Measurements from ENCODE around the gene SNX13.

SNX13 gene, protein sequence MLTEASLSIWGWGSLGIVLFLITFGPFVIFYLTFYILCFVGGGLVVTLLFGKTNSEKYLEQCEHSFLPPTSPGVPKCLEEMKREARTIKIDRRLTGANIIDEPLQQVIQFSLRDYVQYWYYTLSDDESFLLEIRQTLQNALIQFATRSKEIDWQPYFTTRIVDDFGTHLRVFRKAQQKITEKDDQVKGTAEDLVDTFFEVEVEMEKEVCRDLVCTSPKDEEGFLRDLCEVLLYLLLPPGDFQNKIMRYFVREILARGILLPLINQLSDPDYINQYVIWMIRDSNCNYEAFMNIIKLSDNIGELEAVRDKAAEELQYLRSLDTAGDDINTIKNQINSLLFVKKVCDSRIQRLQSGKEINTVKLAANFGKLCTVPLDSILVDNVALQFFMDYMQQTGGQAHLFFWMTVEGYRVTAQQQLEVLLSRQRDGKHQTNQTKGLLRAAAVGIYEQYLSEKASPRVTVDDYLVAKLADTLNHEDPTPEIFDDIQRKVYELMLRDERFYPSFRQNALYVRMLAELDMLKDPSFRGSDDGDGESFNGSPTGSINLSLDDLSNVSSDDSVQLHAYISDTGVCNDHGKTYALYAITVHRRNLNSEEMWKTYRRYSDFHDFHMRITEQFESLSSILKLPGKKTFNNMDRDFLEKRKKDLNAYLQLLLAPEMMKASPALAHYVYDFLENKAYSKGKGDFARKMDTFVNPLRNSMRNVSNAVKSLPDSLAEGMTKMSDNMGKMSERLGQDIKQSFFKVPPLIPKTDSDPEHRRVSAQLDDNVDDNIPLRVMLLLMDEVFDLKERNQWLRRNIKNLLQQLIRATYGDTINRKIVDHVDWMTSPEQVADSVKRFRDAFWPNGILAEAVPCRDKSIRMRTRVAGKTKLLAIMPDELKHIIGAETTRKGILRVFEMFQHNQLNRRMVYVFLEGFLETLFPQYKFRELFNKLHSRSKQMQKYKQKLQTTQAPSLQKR

DNA sequence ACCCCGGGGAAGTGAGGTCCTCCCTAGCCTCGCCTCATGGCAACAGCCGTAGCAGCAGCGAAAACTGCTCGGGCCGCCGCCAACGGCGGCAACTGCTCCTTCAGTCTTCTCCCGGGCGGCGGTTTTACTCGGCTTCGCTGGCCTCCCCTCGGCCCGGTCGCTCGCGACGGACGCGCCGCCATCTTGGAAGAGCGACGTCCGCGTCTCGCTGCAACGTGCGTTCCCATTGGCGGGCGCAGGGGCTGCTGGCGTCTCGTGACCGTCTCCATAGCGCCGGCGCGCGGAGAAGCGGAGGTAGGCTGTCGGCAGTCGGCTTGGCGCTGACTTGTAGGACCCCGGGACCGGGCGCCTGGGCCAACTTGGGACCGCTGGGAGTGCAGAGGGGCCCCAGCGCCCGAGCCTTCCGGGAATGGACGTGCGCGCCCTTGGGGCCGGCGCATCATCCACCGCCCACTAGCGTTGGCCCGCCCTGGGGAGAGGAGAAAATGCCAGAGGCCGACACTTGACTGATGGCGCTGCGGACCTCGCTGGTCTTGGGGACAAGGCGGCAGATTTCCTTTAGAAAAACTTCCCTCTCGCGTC, at the start of gene SNX13:
SNX13 (minus strand) TSS at position 193 of the 582 bp plus-strand sequence. CDS start 199 bp downstream, outside the sequence.
- peak; percentile 47 for DNase-seq

DNA sequence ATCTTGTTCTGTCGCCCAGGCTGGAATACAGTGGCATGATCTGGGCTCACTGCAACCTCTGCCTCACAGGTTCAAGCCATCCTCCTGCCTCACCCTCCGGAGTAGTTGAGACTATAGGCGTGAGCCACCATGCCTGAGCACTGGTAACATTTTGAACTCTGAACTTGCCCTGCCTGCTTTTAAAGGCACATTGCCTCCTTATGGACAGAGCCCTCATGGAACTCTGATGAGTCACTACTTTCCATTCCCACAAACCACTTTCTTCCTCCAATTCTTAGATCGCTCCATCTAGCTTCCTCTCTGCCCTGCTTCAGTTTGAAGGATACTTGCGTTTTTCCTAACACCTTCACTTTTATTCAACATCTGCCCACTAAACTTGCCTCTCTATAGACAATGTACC, 49.3 kb upstream of the SNX13 start:
- DNase-seq: no peak

- DNase-seq: no peak
Measured at GRCh38 chr7:17988858-17989257, 48.6 kb upstream of the SNX13 start.

DNA sequence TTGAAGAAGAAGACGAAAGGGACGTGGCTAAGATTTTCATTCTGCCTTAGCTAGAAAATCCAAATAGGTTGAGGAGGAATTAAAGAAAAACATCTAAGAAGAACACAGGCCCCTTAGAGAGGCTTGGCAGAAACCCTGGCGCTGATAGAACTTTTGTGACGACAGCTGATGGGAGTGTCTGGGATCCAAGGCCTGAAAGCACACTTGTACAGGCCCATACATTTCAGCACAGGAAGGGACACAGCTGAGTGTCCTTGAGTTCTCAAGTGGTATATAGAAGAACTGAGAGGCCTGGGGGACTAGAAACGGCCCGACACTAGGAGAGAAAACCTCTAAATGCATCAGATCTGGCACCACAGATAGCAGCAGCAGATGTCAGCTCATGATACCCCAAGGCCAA, 47.8 kb upstream of the SNX13 start:
- DNase-seq: no peak

GRCh38 chr7:17986851-17987250, 46.6 kb upstream of the SNX13 start:
- no peak for DNase-seq

DNA sequence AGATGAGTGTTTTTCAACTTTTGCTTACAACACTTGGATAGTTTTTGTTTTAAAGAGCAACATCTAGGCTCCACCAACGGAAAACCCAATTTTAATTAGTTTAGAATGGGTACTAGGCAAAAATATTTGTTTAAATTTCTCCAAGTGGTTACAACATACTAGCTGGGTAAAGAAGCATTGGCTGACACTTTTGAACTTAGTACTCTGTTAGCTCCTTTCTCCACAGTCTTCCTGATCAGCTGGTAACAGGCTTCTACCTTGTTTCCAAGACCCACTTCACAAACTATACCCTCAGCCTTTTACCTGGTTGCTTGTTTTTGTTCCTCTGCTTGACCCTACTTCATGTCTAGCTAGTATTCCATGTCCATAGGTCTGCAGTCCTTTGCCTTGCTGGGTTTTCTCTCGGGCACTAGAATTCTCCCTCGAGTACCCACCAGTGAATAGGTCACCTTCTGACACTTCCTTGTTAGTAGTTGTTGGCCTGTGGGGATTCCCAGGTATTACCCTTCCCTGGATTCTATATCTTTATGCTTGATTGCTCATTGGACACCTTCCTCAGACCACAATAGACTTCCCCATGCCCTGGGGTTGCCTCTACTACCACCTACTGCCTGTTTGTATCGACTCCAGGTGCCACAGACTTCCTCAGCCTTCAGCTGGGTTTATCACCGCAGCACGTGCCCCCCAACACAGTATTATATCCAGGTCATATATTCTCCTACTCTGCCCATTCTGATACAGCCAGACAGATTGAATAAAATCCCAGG, 45.4 kb upstream of the SNX13 start:
- no peak for DNase-seq

- DNase-seq: no peak
Measured at GRCh38 chr7:17984288-17984687, 44.0 kb upstream of the SNX13 start.

DNA sequence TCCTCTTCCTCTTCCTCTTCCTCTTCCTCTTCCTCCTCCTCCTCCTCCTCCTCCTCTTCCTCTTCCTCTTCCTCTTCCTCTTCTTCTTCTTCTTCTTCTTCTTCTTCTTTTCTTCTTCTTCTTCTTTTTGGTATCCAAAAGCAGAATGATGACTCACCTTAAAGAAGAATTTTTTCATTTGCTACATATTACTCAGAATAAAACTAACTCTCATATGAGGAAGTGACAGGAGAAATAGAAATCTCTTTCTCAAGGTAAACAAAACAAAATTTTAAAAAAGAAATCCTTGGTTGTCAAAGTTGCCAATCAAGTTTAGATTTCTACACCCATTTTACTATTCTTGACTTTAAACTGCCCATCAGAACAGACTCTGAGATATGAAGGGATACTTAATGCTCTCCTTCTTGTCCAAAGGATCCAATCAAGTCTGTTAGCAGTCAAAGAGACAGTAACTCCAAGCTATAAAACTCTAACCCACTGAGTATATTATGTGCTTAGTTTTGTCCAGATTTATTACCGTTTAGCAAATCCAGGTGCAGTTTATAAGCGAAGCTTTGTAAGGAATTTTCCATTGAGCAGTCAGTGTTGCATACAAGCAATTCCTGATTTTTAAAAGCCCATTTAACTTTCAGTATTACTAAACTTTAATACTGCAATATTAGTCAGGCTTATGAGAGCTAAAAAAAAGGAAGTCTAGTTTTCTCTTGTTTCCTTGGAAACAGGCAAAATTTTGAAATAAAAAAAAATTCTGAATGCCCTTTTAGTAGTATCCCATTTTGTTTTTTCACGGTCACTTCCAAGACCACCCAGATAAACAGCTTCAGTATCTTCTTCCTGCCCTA, 43.1 kb upstream of the SNX13 start:
- no peak for DNase-seq

- DNase-seq: no peak
Measured at GRCh38 chr7:17976952-17977351, 36.7 kb upstream of the SNX13 start.

GRCh38 chr7:17971411-17971810, 31.1 kb upstream of the SNX13 start:
- DNase-seq: no peak

- no peak for DNase-seq
Measured at GRCh38 chr7:17968791-17969715, 28.8 kb upstream of the SNX13 start.

DNA sequence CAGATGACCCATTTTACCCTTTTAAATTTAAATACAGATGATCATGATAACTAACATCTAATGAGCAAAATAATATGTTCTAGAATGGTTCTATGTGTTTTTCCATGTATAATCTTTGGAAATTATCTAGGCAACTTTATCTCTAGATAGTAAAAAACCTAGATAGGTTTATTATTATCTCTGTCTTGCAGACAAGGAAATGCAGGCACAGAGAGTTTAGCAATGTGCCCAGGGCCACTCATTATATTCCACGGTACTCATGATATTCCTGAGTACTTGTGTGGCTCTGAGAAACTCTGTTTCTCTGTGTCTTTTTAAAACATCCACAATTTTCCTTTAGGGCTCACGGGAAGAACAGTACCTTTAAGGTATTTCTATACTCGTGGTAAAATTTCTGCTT, 26.4 kb upstream of the SNX13 start:
- DNase-seq: no peak

DNA sequence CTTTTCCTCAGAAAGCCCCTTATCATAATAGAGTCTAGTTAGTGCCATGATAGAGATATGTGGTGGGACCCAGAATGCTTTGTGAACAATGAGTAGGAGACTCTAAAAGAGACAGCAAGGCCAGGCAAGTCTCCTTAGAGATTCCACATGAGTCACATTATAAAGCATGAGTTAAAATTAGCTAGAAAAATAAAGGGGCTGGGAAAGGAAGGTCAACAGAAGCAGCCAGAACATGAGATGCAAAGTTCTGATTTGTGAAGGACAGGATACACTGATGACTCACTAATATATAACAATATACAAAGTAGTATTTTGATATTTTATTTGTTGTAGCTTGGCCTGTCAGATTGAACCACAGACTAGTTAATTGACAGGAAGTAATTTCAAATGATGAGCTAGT, 25.3 kb upstream of the SNX13 start:
- no peak for DNase-seq

DNA sequence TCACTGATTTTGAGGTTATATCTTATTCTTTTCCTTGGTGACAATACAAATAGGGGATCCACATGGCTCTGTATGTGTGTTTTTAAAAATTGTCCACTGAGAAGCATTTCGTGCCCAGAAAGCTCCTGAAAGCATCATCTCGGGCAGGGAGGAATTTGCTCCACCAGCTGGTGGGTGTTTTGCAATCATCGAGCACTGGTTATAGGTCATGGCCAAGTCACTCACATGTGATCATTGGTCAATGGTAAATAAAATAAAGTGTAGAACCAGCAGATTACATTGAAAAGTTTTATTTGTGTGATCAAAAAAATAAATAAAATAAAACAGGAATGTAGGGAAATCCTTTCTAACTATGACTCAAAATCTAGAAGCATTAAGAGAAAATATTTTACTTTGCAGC, 23.0 kb upstream of the SNX13 start:
- no peak for DNase-seq

GRCh38 chr7:17962652-17963051, 22.4 kb upstream of the SNX13 start:
- DNase-seq: no peak

- no peak for DNase-seq
Measured at GRCh38 chr7:17957871-17958270, 17.6 kb upstream of the SNX13 start.

- no peak for DNase-seq
Measured at GRCh38 chr7:17952387-17952786, 12.1 kb upstream of the SNX13 start.

GRCh38 chr7:17951742-17952254, 11.5 kb upstream of the SNX13 start:
- no peak for DNase-seq

- no peak for DNase-seq
Measured at GRCh38 chr7:17948526-17949238, 8.4 kb upstream of the SNX13 start.

DNA sequence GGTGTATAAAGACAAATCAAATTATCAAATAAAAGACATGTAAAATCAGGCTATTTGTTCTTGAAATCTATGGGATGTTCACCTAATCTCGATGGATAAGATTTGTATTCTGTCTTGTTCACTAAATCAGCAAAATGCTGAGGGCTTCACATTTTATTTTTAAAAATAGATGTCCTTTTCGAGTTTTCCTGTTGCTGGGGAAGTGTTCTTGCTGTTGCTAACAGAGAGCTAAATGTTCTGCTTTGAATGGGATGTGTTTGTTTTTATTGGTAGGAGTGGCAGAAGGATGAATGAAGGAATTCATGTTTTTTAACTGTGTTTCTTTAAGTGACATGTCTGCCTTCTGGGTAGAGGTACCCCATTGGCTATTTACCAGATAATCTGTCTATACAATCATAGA, 7.3 kb upstream of the SNX13 start:
- DNase-seq: no peak

Measured in NCI-H1436 treated with DMSO at 0.1 percent for 48 hours (cell line).